ENCODE measurements around the gene GPR173. TPM values are rescaled to one million over a fixed set of nuclear protein-coding genes. Genes with fewer than 3 reads are reported as not detected.

GPR173 gene
- total and polyA plus RNA-seq, 2 experiments from 2014 or later = 0.92 to 7.7 TPM

DNA sequence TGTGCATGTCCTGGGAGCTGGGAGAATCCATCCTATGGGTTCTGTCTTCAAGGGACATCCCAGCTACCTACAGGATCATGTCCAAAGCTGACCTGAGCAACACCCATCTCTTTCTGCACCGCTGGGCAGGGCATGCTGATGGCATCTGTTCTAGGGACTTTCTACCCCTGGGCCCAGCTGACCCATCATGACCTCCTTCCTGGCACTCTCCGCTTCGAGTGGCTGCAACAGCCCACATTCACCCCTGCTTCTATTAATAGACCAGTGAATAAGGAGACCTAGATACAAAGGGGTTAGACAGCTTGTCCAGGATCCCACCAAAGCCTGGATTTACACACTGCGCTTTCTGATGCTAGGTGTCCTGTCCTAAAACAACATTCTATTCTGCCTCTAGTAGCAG lies 44.6 kb upstream of the GPR173 start:
- Histone ChIP-seq H4K20me1 (replicated peaks; ENCODE audit: insufficient read depth) (no peaks in the 10 kb centered on the region), H3K9me2 (ENCODE audit: insufficient read depth) (no peaks in the 10 kb centered on the region), H3K27ac (ENCODE audit: low read depth) (no peak overlapping the region), H3F3A (replicated peaks; ENCODE audit: low read depth) (no peaks in the 10 kb centered on the region), H3K4me1 (ENCODE audit: insufficient read depth) (no peaks in the 10 kb centered on the region), H2AFZ (no peak overlapping the region), H3K79me2 (replicated peaks; ENCODE audit: insufficient read depth) (no peaks in the 10 kb centered on the region), H3K36me3 (ENCODE audit: insufficient read depth) (no peaks in the 10 kb centered on the region), H3K27me3 (ENCODE audit: insufficient read depth) (peaks cover 30% of the 10 kb centered on the region), H3K4me2 (no peak overlapping the region), H3K4me3 (no peak overlapping the region)
- Mint-ChIP-seq H3K27ac (no peak overlapping the region), H3K9me3 (peaks cover 2% of the 10 kb centered on the region; the same call in 1 of the 3 replicates), H3K27me3 (ENCODE audit: insufficient read depth, low read depth, poor library complexity) (peaks cover 2% of the 10 kb centered on the region), H3K36me3 (ENCODE audit: low read depth) (no peaks in the 10 kb centered on the region), H3K4me1 (0 out of 3 replicates have a peak, but pooled peaks cover 4% of the 10 kb centered on the region), H3K4me3 (no peak overlapping the region)
- no peak for ATAC-seq
- no peak for TF ChIP-seq NANOG (IDR thresholded peaks at IDR 0.05; ENCODE audit: borderline replicate concordance)
- no peak for TF ChIP-seq ZNF331 (CRISPR knock-in tag; IDR thresholded peaks at IDR 0.05; ENCODE audit: low read depth)
- TF ChIP-seq ZNF114 (CRISPR knock-in tag; IDR thresholded peaks at IDR 0.05) = no peak
- TF ChIP-seq, protein P1, sequence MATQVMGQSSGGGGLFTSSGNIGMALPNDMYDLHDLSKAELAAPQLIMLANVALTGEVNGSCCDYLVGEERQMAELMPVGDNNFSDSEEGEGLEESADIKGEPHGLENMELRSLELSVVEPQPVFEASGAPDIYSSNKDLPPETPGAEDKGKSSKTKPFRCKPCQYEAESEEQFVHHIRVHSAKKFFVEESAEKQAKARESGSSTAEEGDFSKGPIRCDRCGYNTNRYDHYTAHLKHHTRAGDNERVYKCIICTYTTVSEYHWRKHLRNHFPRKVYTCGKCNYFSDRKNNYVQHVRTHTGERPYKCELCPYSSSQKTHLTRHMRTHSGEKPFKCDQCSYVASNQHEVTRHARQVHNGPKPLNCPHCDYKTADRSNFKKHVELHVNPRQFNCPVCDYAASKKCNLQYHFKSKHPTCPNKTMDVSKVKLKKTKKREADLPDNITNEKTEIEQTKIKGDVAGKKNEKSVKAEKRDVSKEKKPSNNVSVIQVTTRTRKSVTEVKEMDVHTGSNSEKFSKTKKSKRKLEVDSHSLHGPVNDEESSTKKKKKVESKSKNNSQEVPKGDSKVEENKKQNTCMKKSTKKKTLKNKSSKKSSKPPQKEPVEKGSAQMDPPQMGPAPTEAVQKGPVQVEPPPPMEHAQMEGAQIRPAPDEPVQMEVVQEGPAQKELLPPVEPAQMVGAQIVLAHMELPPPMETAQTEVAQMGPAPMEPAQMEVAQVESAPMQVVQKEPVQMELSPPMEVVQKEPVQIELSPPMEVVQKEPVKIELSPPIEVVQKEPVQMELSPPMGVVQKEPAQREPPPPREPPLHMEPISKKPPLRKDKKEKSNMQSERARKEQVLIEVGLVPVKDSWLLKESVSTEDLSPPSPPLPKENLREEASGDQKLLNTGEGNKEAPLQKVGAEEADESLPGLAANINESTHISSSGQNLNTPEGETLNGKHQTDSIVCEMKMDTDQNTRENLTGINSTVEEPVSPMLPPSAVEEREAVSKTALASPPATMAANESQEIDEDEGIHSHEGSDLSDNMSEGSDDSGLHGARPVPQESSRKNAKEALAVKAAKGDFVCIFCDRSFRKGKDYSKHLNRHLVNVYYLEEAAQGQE (IDR thresholded peaks at IDR 0.05; ENCODE audit: unreplicated experiment) = no peak
- no peak for TF ChIP-seq JUNB (IDR thresholded peaks at IDR 0.05; ENCODE audit: unreplicated experiment)
- no peak for TF ChIP-seq STAT1 (IDR thresholded peaks at IDR 0.05; ENCODE audit: unreplicated experiment)
- no peak for DNase-seq (ENCODE audit: low spot score)

DNA sequence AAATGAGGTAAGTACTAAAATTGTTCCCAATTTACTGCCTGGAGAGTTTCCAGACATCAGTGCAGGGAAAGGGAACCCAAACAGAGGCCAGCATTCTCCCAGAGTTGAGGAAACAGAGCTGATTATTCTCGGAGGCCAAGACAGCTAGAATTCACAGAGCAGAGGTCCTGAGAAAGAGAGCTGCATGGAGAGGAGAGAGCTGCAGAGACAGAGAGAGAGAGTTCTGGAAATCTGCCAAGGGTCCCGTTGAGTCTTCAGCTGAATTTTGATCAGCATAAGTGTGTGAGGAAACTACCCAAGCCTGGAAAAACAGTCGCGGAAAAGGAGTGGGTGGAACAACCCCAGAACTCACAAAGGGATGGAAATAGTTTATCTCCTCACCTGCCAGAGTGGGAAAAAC lies 43.8 kb upstream of the GPR173 start:
- Histone ChIP-seq H3K4me1 (ENCODE audit: insufficient read depth) (no peaks in the 10 kb centered on the region), H3K79me2 (replicated peaks; ENCODE audit: insufficient read depth) (no peaks in the 10 kb centered on the region), H3K36me3 (ENCODE audit: insufficient read depth) (no peaks in the 10 kb centered on the region), H2AFZ (no peak overlapping the region), H3F3A (replicated peaks; ENCODE audit: low read depth) (no peaks in the 10 kb centered on the region), H3K27me3 (ENCODE audit: insufficient read depth) (peaks cover 25% of the 10 kb centered on the region), H3K4me2 (no peak overlapping the region), H3K9me2 (ENCODE audit: insufficient read depth) (no peaks in the 10 kb centered on the region), H4K20me1 (replicated peaks; ENCODE audit: insufficient read depth) (no peaks in the 10 kb centered on the region), H3K27ac (ENCODE audit: low read depth) (no peak overlapping the region), H3K4me3 (no peak overlapping the region)
- Mint-ChIP-seq H3K4me1 (0 out of 3 replicates have a peak, but pooled peaks cover 4% of the 10 kb centered on the region), H3K4me3 (no peak overlapping the region), H3K27me3 (ENCODE audit: insufficient read depth, low read depth, poor library complexity) (peaks cover 2% of the 10 kb centered on the region), H3K36me3 (ENCODE audit: low read depth) (no peaks in the 10 kb centered on the region), H3K9me3 (peaks cover 2% of the 10 kb centered on the region; the same call in 1 of the 3 replicates), H3K27ac (no peak overlapping the region)
- DNase-seq (ENCODE audit: low spot score) (no peak), ATAC-seq (no peak)
- TF ChIP-seq POLR2AphosphoS5 (IDR thresholded peaks at IDR 0.05; ENCODE audit: low read depth) = no peak
- TF ChIP-seq, protein P2, sequence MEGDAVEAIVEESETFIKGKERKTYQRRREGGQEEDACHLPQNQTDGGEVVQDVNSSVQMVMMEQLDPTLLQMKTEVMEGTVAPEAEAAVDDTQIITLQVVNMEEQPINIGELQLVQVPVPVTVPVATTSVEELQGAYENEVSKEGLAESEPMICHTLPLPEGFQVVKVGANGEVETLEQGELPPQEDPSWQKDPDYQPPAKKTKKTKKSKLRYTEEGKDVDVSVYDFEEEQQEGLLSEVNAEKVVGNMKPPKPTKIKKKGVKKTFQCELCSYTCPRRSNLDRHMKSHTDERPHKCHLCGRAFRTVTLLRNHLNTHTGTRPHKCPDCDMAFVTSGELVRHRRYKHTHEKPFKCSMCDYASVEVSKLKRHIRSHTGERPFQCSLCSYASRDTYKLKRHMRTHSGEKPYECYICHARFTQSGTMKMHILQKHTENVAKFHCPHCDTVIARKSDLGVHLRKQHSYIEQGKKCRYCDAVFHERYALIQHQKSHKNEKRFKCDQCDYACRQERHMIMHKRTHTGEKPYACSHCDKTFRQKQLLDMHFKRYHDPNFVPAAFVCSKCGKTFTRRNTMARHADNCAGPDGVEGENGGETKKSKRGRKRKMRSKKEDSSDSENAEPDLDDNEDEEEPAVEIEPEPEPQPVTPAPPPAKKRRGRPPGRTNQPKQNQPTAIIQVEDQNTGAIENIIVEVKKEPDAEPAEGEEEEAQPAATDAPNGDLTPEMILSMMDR (conservative IDR thresholded peaks at IDR 0.05; ENCODE audit: low read depth in 2 of 2) = no peak
- TF ChIP-seq CREB1 (CRISPR knock-in tag; IDR thresholded peaks at IDR 0.05; ENCODE audit: low read depth) = no peak
- no peak for TF ChIP-seq EZH2 (IDR thresholded peaks at IDR 0.05; ENCODE audit: low read depth, unreplicated experiment)
- TF ChIP-seq ETS1 (IDR thresholded peaks at IDR 0.05) = no peak
- no peak for TF ChIP-seq EZH2phosphoT487 (IDR thresholded peaks at IDR 0.05; ENCODE audit: unreplicated experiment)
- TF ChIP-seq STAT1 (IDR thresholded peaks at IDR 0.05; ENCODE audit: unreplicated experiment) = no peak
- TF ChIP-seq, protein P1 (IDR thresholded peaks at IDR 0.05; ENCODE audit: unreplicated experiment) = no peak
